Pancreas (tissue), 10 donors: ENCODE data around the gene SLC2A10. TPM values are rescaled to one million over a fixed set of nuclear protein-coding genes. Genes with fewer than 3 reads are reported as not detected.
A peak's percentile ranks its signal among the peaks of the same experiment; 100 is the strongest.

Source experiments
- ATAC-seq, 4 donors: fragments of 200-7000 bp; cut with Tn5 transposase; one replicate each; pipeline versions ENCODE4 v1.8.0 to v1.9.1; 2020; ENCODE audit warnings: mild to moderate bottlenecking in 4 of 4, moderate library complexity in 4 of 4
- DNase-seq, 6 donors: peaks; one replicate each; pipeline ENCODE4 v3.0.0-alpha.2; 2020
- FAIRE-seq: peaks from 2 replicates; lab custom pipeline; 2012; peaks lifted over from hg19 to GRCh38; lab: Jason Lieb, UNC
- H3K27ac ChIP-seq, 4 donors: fragments of 200-600 bp; sonication (generic); 1 replicate in 3 of 4; 2 replicates in 1 of 4; pipeline versions ENCODE4 v1.5.0 to v1.8.0; 2020
- H3K27me3 ChIP-seq, 4 donors: fragments of 200-600 bp; one replicate each; pipeline ENCODE4 v1.8.0; 2021
- H3K36me3 ChIP-seq, 3 donors: fragments of 200-600 bp; sonication (generic) in 1 of 3; one replicate each; pipeline versions ENCODE4 v1.5.0 to v1.8.0; 2020 to 2021
- H3K4me1 ChIP-seq, 3 donors: fragments of 200-600 bp; one replicate each; pipeline ENCODE4 v1.8.0; 2021
- H3K4me3 ChIP-seq, 4 donors: fragments of 200-600 bp; sonication (generic) in 2 of 4; one replicate each; pipeline versions ENCODE4 v1.5.0 to v1.8.0; 2020 to 2021
- H3K9me3 ChIP-seq, 4 donors: fragments of 200-600 bp; one replicate each; pipeline ENCODE4 v1.8.0; 2021
- WGBS, 2 donors: extraction: QIAGEN DNeasy Blood & Tissue Kit; methylation state at CpG; one replicate each; pipeline ENCODE4 v1.1.7; 2013; 5-methylcytosine and 5-hydroxymethylcytosine counted together
- intact Hi-C, 3 donors: fragments of 100-400 bp; cut with DNase I; formaldehyde crosslinking; loops; one replicate each; pipeline versions ENCODE4 v1.11.1 to v1.14.2; 2022
- polyA plus RNA-seq, 2 donors: library from polyadenylated mRNA; stranded (reverse); fragments of 200-250 nt; gene quantifications; one replicate each; pipeline ENCODE4 v1.2.3, GENCODE V29; 2013
- total RNA-seq, 6 donors: library from RNA; stranded (reverse); fragmentation: NEBNext Ultra II Directional in 4 of 6; extraction: Animal tissue kit (Norgen Biotek cat#: 25700) in 4 of 6; gene quantifications; one replicate each; pipeline versions ENCODE4 v1.2.1 to v1.2.4, GENCODE V29; 2021 to 2023
- TF ChIP-seq, protein P1 (sequence below), 4 donors: fragments of 200-600 bp; sonication (generic) in 3 of 4; IDR thresholded peaks; one replicate each; pipeline versions ENCODE4 v1.5.0 to v1.8.0; 2021; ENCODE audit warnings: antibody characterized with exemption in 4 of 4
- donor health status: healthy with polysubstance abuse.
- donor health status: DM: no; HTN: no; CAD: no; lungs with moderate emphysema.
- donor health status: DM: no; HTN: no; CAD: no.
- donor health status: control.
- donor health status: control.
- donor health status: Bipolar disorder and iron deficiency.
- donor health status: DM: yes; HTN: yes; CAD: no.
- donor health status: DM: no; HTN: no; CAD: no.
- donor health status: DM: no; HTN: no; CAD: no.
- donor health status: DM: yes; HTN: yes; CAD: no.

The SLC2A10 gene
- total and polyA plus RNA-seq, 8 donors, result 10.9 to 20.9 (median 13.8) TPM

DNA sequence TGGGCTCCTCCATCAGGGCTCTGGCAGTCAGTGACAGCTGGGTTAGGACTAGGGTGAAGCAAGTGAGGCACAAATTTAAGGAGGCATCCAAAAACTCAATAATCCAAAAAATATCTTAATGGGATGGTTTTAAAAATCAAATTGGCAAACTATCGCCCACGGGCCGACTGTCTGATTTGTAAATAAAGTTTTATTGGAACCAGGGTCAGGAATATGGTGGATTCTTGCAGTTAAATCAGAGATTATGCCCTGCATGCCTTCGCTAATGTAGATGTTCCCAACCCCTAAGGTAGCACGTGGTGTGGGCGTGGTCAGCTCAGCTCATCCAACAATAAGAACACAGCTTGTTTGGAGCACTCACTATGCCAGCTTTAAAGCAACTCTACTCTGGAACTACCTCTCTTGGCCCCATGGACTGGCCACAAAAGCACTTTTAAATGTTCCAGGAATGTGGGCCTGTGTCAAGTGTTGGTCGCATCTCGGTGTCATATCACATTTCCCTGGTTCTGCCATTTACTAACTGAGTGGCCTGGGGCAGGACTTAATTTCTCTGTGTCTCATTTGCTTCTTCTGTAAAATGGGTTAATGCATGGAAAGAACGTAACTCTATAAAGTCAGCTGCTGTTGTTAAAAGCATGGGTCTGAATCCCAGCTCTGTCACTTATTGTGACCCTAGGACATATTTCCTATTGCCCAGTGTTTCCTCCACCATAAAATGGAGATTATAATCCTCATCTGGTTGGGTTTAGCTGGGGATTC, 27.2 kb upstream of the SLC2A10 start:
- DNase-seq, result no peak
- WGBS, 2 donors, result 87 to 88% methylated on average over 9 of the region's 9 CpGs
- Histone ChIP-seq H3K36me3 (no peaks in the 10 kb centered on the region), H3K4me3 (no peak overlapping the region), H3K27ac (no peak overlapping the region), H3K27me3 (no peaks in the 10 kb centered on the region), H3K9me3 (no peaks in the 10 kb centered on the region), H3K4me1 (peaks cover 3 to 14% (median 8%) of the 10 kb centered on the region in 3 donors)
- FAIRE-seq, result no peak
- ATAC-seq, result no peak
- intact Hi-C loops, result loop anchor here in 1 of 3 donors (10.0 kb wide), 1 partner anchor 127 kb away; the partner anchor contains the start of gene OCSTAMP
- TF ChIP-seq, protein P1, sequence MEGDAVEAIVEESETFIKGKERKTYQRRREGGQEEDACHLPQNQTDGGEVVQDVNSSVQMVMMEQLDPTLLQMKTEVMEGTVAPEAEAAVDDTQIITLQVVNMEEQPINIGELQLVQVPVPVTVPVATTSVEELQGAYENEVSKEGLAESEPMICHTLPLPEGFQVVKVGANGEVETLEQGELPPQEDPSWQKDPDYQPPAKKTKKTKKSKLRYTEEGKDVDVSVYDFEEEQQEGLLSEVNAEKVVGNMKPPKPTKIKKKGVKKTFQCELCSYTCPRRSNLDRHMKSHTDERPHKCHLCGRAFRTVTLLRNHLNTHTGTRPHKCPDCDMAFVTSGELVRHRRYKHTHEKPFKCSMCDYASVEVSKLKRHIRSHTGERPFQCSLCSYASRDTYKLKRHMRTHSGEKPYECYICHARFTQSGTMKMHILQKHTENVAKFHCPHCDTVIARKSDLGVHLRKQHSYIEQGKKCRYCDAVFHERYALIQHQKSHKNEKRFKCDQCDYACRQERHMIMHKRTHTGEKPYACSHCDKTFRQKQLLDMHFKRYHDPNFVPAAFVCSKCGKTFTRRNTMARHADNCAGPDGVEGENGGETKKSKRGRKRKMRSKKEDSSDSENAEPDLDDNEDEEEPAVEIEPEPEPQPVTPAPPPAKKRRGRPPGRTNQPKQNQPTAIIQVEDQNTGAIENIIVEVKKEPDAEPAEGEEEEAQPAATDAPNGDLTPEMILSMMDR (IDR thresholded peaks at IDR 0.05), result no peak

DNA sequence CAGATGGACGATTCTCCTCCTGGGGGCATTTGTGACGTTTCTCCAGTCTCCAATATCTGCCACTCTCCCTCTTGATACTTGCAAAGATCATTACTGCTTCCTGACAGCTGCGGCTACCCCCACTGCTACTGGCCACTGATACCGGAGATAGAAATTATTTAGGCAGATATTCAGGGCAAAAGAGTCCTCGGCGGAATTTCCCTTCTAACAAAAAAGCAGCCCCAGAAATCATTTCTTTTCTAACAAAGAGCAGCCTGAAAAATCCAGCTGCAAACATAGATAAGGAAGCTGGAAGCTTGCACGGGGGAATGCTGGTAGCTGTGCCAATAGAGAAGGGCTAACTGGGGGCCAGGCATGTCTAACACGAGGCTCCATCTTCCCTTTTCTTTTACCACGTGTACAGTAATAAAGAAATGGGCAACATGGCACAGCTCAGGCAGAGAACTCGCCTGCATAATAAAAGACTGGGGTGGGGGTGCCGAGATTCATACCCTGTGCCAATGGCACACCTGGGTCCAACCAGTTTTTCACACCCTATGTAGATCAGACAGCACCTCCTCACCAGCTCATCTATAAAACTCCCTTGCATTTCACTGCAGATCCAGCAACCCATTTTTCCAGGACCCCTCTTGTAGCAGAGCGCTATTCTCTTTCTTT, 26.3 kb upstream of the SLC2A10 start:
- H3K27me3 ChIP-seq, result no peaks in the 10 kb centered on the region
- H3K4me1 ChIP-seq, result peaks cover 6 to 23% (median 8%) of the 10 kb centered on the region in 3 donors
- intact Hi-C loops, result loop anchor here in 1 of 3 donors (10.0 kb wide), 1 partner anchor 128 kb away; the partner anchor contains the start of gene OCSTAMP
- H3K4me3 ChIP-seq, result peak overlapping the region in 3 of 4 donors; percentile 5 to 29 (median 25)
- no peak for FAIRE-seq
- no peaks in the 10 kb centered on the region for H3K9me3 ChIP-seq
- TF ChIP-seq, protein P1 (IDR thresholded peaks at IDR 0.05), result no peak
- peak; percentile 9 to 30 (median 22) for ATAC-seq
- 16 to 17% methylated on average over 12 of the region's 12 CpGs for WGBS, 2 donors
- H3K36me3 ChIP-seq, result no peaks in the 10 kb centered on the region
- DNase-seq, result no peak
- H3K27ac ChIP-seq, result no peak overlapping the region

DNA sequence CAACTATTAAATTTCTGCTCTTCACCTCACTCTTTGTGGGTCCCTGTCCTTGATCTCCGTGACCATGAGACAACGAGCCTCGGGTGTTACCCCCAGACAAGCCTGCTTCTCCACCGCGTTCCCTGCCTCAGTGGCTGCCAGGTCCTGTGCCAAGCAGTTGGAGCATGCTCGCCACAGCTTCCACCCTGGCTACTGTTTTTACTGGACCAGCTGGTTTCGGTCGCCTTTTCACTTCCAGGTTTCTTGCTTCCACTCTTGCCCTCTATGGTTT, 25.8 kb upstream of the SLC2A10 start:
- no peaks in the 10 kb centered on the region for H3K27me3 ChIP-seq
- H3K27ac ChIP-seq, result peak overlapping the region in 2 of 4 donors; percentile 19 to 58
- no peaks in the 10 kb centered on the region for H3K36me3 ChIP-seq
- peaks cover 6 to 25% (median 8%) of the 10 kb centered on the region in 3 donors for H3K4me1 ChIP-seq
- no peaks in the 10 kb centered on the region for H3K9me3 ChIP-seq
- TF ChIP-seq, protein P1 (IDR thresholded peaks at IDR 0.05), result no peak
- WGBS, 2 donors, result 19 to 20% methylated on average over 8 of the region's 8 CpGs
- ATAC-seq (peak in 3 of 4 donors; percentile 6 to 30 (median 17)), DNase-seq (no peak), FAIRE-seq (no peak)
- H3K4me3 ChIP-seq, result peak overlapping the region in 3 of 4 donors; percentile 5 to 29 (median 25)
- intact Hi-C loops, result loop anchor here in 1 of 3 donors (10.0 kb wide), 1 partner anchor 129 kb away; the partner anchor contains the start of gene OCSTAMP

DNA sequence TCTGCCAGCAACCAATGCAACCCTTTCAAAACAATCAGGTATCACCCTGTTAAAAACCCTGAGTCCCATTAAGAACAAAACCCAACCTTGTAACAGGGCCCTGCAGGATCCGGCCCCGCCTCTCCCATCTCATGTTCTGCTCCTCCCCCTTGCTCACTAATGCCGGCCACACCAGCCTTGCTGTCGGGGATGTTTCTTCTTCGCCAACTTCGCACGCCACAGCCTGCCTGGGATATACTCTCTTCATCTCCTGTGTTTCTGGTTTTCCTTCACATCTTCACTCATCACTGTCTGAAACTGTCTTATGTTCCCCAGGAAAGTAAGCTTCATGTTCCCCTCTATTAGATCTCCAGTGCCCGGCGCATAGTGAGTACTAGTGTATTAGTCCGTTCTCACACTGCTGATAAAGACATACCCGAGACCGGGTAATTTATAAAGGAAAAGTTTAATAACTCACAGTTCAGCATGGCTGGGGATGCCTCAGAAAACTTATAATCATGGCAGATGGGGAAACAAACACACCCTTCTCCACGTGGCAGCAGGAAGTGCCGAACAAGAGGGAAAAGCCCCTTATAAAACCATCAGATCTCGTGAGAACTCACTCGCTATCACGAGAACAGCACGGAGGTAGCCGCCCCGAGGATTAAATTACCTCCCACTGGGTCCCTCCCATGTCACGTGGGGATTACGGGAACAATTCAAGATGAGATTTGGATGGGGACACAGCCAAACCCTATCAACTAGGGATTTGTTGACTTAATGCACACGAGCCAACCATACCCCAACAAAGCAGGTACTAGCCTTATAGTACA, 25.3 kb upstream of the SLC2A10 start:
- Histone ChIP-seq H3K27me3 (no peaks in the 10 kb centered on the region), H3K27ac (peak overlapping the region in 2 of 4 donors; percentile 19 to 58), H3K9me3 (no peaks in the 10 kb centered on the region), H3K4me3 (peak overlapping the region in 3 of 4 donors; percentile 5 to 29 (median 25)), H3K36me3 (no peaks in the 10 kb centered on the region), H3K4me1 (peaks cover 6 to 25% (median 8%) of the 10 kb centered on the region in 3 donors)
- DNase-seq (peak; percentile 61 to 83 (median 66)), FAIRE-seq (no peak), ATAC-seq (peak; percentile 80 to 87 (median 82))
- TF ChIP-seq, protein P1 (IDR thresholded peaks at IDR 0.05), result no peak
- intact Hi-C loops, result loop anchor here in 1 of 3 donors (10.0 kb wide), 1 partner anchor 129 kb away; the partner anchor contains the start of gene OCSTAMP
- 29 to 31% methylated on average over 23 of the region's 23 CpGs for WGBS, 2 donors
